Ascending aorta (tissue), 2 donors: Measurements from ENCODE around the gene ARHGEF4. TPM values are rescaled to one million over a fixed set of nuclear protein-coding genes. Genes with fewer than 3 reads are reported as not detected.

ENCODE experiments used
- DNase-seq, 2 donors: peaks; one replicate each; pipeline ENCODE4 v3.0.0-alpha.2; 2019; ENCODE audit warnings: low spot score in 2 of 2
- H3K27ac ChIP-seq, 2 donors: fragments of 200-600 bp; sonication (generic); one replicate each; pipeline ENCODE4 v1.5.1; 2016 to 2017; ENCODE audit warnings: mild to moderate bottlenecking in 1 of 2
- H3K27me3 ChIP-seq: fragments of 200-600 bp; sonication (generic); one replicate; pipeline ENCODE4 v1.5.1; 2017
- H3K36me3 ChIP-seq, 2 donors: fragments of 200-600 bp; sonication (generic); one replicate each; pipeline ENCODE4 v1.5.1; 2016
- H3K4me1 ChIP-seq, 2 donors: fragments of 200-600 bp; sonication (generic); one replicate each; pipeline ENCODE4 v1.5.1; 2016 to 2017; ENCODE audit warnings: mild to moderate bottlenecking in 1 of 2
- H3K4me3 ChIP-seq, 2 donors: fragments of 200-600 bp; sonication (generic); one replicate each; pipeline ENCODE4 v1.5.1; 2016 to 2017; ENCODE audit warnings: mild to moderate bottlenecking in 1 of 2
- H3K9me3 ChIP-seq, 2 donors: fragments of 200-600 bp; sonication (generic); one replicate each; pipeline ENCODE4 v1.5.1; 2016
- intact Hi-C: fragments of 100-400 bp; cut with DNase I; formaldehyde crosslinking; loops from one replicate; pipeline ENCODE4 v1.15.1; 2023
- total RNA-seq: library from RNA; depleted of rRNA; stranded (reverse); fragments of >200 nt; gene quantifications from one replicate; pipeline ENCODE4 v1.1.0, GENCODE V29; 2016
- TF ChIP-seq, protein P1 (sequence below), 3 experiments: fragments of 200-600 bp in 2 of 3; fragments of 450-650 bp in 1 of 3; sonication (generic) in 2 of 3; IDR thresholded peaks; one replicate each; pipeline ENCODE4 v1.5.1; 2016 to 2019; ENCODE audit warnings: antibody characterized with exemption in 3 of 3, mild to moderate bottlenecking in 1 of 3, moderate library complexity in 1 of 3

ARHGEF4 gene
- total RNA-seq, 1 donor from 2014 or later, result 9.6 TPM

DNA sequence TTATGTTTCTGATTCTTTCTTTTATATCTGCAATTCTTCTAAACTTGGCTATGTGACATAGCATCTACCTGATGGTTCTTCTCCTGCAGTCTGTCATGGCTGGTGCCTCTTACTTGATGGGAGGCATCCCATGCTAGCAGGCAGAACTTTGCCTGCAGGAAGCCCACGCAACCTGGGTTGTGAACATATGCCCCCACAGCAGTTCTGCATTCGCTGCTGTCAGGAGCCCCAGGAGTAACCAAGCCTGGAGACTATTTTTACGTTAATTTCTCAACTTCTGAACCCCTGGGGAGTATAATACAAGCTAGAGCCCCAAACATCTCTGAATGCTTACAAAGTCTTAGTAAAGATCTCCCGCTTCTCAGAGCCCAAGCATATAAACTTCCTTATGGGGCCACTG lies 244.5 kb downstream of the ARHGEF4 start:
- intact Hi-C loops, result no loop called here
- DNase-seq, result no peak
- Histone ChIP-seq H3K9me3 (no peaks in the 10 kb centered on the region), H3K27ac (no peak overlapping the region), H3K27me3 (no peaks in the 10 kb centered on the region), H3K36me3 (peaks cover 43 to 65% of the 10 kb centered on the region in 2 donors), H3K4me1 (no peaks in the 10 kb centered on the region), H3K4me3 (no peak overlapping the region)
- TF ChIP-seq, protein P1, sequence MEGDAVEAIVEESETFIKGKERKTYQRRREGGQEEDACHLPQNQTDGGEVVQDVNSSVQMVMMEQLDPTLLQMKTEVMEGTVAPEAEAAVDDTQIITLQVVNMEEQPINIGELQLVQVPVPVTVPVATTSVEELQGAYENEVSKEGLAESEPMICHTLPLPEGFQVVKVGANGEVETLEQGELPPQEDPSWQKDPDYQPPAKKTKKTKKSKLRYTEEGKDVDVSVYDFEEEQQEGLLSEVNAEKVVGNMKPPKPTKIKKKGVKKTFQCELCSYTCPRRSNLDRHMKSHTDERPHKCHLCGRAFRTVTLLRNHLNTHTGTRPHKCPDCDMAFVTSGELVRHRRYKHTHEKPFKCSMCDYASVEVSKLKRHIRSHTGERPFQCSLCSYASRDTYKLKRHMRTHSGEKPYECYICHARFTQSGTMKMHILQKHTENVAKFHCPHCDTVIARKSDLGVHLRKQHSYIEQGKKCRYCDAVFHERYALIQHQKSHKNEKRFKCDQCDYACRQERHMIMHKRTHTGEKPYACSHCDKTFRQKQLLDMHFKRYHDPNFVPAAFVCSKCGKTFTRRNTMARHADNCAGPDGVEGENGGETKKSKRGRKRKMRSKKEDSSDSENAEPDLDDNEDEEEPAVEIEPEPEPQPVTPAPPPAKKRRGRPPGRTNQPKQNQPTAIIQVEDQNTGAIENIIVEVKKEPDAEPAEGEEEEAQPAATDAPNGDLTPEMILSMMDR (IDR thresholded peaks at IDR 0.05), result no peak

DNA sequence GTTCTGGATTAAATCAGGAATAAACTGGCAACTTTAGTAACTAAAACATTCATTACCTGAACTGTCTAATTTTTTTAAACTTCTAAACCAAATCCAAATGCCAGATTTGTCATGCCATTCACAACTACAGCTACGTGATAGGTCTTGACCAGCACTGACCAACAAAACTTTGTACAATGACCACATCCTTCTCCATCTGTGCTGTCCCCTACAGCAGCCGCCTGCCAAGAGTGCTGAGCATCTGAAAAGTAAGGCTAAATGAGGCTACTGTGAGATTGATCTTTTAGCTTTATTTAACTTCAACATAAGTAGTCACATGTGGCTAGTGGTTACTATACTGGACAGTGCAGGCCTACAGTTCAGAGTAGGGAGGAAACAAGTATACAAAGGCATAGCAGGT lies 248.9 kb downstream of the ARHGEF4 start:
- no peaks in the 10 kb centered on the region for H3K27me3 ChIP-seq
- H3K4me1 ChIP-seq, result peaks cover 0 to under 1% of the 10 kb centered on the region in 2 donors
- H3K27ac ChIP-seq, result no peak overlapping the region
- TF ChIP-seq, protein P1 (IDR thresholded peaks at IDR 0.05), result no peak
- H3K4me3 ChIP-seq, result no peak overlapping the region
- intact Hi-C loops, result no loop called here
- no peak for DNase-seq
- peaks cover 26 to 54% of the 10 kb centered on the region in 2 donors for H3K36me3 ChIP-seq
- no peaks in the 10 kb centered on the region for H3K9me3 ChIP-seq

DNA sequence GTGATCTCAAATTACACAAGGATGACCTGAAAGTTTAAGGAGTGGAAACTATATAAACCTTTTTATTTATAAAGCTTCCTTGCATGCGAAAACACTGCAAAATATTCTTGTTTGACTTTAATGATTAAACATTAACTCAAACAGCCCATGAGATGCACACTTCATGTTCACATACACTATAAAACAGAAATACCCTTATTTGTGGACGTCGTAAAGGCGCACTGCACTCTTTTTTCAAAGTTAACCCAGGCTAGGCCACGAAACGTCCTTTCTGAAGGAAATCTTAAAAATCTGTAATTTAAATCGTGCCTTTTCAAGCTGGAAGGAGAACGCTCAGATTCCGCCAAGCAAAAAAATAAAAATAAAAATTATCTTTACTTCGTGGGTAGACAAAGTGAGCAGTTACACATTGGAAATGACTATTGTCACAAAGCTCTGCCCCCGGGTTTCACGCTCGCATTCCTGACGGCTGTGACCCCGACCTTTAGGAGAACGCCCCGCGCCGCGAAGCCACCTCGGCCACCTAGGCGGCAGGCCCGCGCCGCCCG lies 255.8 kb downstream of the ARHGEF4 start:
- H3K27me3 ChIP-seq, result no peaks in the 10 kb centered on the region
- H3K4me3 ChIP-seq, result peak overlapping the region; percentile 88 to 98
- peaks cover 0 to 15% of the 10 kb centered on the region in 2 donors for H3K4me1 ChIP-seq
- no peak for DNase-seq
- TF ChIP-seq, protein P1 (IDR thresholded peaks at IDR 0.05), result no peak
- peak overlapping the region; percentile 88 to 98 for H3K27ac ChIP-seq
- H3K9me3 ChIP-seq, result no peaks in the 10 kb centered on the region
- intact Hi-C loops, result loop anchor here (1.0 to 5.0 kb wide), 7 partner anchors 13 to 912 kb away; partner anchors contain the start of genes GPR148, IMP4, MZT2A and PLEKHB2
- peaks cover 7 to 17% of the 10 kb centered on the region in 2 donors for H3K36me3 ChIP-seq

DNA sequence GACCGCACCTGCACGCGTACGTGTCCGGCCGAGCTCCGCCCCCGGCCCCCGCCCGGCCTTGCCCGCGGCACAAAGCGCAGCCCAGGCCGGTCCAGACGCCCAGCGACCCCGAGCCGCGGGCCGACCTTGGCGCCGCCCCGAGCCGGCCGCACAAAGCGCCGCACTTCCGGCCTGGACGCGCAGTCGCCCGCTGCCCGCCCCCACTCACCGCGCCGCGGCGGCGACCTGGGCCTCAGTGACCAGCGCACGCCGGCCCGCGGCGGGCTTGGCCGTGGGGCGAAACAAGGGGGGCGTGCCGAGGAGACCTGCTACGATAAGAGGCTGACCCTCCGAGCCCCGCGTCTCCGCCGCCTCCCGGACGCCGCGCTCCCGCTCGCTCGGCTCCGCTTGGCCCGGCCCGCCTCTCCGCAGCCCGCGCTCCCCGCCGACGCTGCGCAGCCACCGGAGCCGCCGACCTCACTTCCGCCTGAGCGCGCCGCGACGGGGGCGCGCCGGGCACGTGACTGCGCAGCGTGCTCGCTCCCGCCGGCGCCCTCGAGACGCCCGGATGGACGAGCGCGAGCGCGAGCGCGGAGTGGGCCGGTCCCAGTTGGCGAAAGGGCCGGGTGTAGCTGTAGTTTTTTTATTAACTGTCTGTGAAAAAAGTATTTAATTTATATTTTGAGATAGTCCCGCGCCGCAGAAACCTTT lies 256.4 kb downstream of the ARHGEF4 start, which contains the start of gene FAM168B:
TSS of gene FAM168B (minus strand) at position 455 of the 690 bp plus-strand sequence. CDS start 10,814 bp downstream, outside the sequence.
- H3K9me3 ChIP-seq, result no peaks in the 10 kb centered on the region
- peak within 1 kb of the TSS; percentile 88 to 98 for H3K4me3 ChIP-seq
- peak within 1 kb of the TSS; percentile 88 to 98 for H3K27ac ChIP-seq
- DNase-seq, result peak; percentile 47 to 91
- TF ChIP-seq, protein P1 (IDR thresholded peaks at IDR 0.05), result no peak
- intact Hi-C loops, result loop anchor here (1.0 to 5.0 kb wide), 7 partner anchors 12 to 912 kb away; partner anchors contain the start of genes GPR148, IMP4, MZT2A and PLEKHB2
- peaks cover 0 to 15% of the 10 kb centered on the region in 2 donors for H3K4me1 ChIP-seq
- no peaks in the 10 kb centered on the region for H3K27me3 ChIP-seq
- H3K36me3 ChIP-seq, result peaks cover 2 to 11% of the 10 kb centered on the region in 2 donors

DNA sequence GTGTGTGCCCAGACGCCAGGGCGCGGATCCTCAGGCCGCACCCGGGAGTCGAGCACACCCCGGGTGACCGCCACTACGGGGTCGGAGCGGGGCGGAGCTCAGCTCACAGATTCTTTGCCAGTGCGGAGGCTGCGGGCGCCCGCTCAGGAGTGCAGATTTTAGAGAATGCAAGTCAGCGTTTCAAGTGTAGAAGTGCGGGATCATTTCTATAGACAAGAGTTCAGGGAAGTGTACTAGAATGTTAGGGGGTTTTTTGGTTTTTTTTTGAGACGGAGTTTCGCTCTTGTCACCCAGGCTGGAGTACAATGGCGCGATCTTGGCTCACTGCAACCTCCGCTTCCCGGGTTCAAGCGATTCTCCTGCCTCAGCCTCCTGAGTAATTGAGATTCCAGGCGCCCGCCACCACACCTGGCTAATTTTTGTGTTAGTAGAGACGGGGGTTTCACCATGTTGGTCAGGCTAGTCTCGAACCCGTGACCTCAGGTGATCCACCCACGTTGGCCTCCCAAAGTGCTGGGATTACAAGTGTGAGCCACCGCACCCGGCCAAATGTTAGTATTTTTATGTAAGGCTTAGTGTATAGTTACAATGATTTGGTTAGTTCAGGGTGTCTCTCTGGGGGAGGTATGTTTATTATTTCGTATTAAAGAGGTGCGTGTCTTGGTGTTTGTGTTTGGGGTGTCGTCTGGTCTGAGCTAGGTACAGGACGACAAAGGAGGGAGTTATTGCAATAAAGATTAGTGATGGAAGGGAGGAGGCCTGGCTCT lies 257.2 kb downstream of the ARHGEF4 start:
- TF ChIP-seq, protein P1 (IDR thresholded peaks at IDR 0.05), result no peak
- Histone ChIP-seq H3K9me3 (no peaks in the 10 kb centered on the region), H3K4me3 (peak overlapping the region; percentile 88 to 98), H3K27me3 (no peaks in the 10 kb centered on the region), H3K36me3 (peaks cover 0 to 4% of the 10 kb centered on the region in 2 donors), H3K27ac (peak overlapping the region; percentile 88 to 98), H3K4me1 (peaks cover 0 to 15% of the 10 kb centered on the region in 2 donors)
- DNase-seq, result peak in 1 of 2 donors; percentile 86
- intact Hi-C loops, result loop anchor here (1.0 to 5.0 kb wide), 7 partner anchors 11 to 913 kb away; partner anchors contain the start of genes GPR148, IMP4, MZT2A and PLEKHB2
